ENCODE measurements around the gene SLC22A31.
A peak's percentile ranks its signal among the peaks of the same experiment; 100 is the strongest.

The SLC22A31 gene

DNA sequence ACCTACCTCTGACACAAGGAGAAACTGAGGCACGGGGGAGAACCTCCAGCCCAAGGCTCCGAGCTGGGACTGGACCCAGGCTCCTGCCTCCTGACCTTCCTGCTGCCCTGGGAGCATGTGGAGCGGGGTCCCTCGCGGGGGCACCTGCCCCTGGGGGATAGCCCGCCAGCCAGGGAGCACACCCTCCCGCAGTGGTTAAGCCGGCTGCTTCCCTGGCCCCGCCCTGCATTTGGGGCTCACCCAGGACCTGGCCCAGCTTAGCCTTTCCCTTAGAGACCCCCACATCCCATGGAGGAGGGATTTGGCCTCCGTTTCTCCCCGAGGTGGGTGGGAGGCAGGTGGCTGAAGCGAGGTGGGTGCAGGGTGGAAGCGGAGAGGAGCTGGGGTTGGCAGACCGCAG is 30.6 kb downstream of the SLC22A31 start:
- TF ChIP-seq SIN3A (IDR thresholded peaks at IDR 0.05; ENCODE audit: borderline replicate concordance, insufficient read depth, low read length), result no peak
- TF ChIP-seq TAF1 (IDR thresholded peaks at IDR 0.05; ENCODE audit: borderline replicate concordance, insufficient read depth, low read length), result no peak
- no peak for TF ChIP-seq FOXP2 (optimal IDR thresholded peaks at IDR 0.05; ENCODE audit: borderline replicate concordance, extremely low read depth, extremely low read length, insufficient read depth)

DNA sequence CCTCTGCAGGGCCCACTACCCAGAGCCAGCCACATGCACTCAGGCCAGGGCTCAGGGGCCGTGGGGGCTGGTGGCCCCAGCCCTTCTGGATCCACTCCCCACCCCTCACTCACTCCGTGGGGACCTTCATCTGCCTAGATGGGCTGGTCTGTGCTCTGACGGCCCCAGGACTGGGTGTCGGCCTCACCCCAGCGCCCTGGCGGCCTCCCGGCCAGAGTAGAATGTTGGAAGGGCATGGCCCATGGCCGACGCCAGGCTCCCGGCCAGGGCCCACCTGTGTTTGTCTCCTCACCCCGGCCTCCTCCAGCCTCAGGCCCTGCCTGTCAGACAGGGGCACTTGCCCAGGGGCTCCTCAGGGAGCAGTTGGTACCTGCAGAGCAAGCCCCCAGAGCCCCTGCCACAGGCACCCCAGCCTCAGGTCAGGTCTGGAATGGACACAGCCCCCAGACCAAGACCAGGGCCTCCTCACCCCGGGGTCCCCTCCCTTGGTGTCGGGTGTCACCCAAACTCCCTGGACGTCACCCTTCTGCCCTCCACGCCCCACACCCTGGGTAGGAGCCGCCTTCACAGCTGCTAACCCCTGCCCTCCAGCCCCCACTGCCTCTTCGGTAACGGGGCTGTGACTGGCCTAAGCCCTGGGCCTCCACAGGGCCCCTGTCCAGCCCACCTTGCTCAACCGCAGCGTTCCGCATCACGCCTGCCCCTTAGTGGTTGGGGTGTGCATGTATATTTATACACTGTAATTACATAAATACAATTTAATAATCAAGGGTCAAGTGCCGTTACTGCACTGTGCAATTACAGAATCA is 31.8 kb downstream of the SLC22A31 start:
- TF ChIP-seq TAF1 (IDR thresholded peaks at IDR 0.05; ENCODE audit: borderline replicate concordance, insufficient read depth, low read length) (no peak), FOXP2 (optimal IDR thresholded peaks at IDR 0.05; ENCODE audit: borderline replicate concordance, extremely low read depth, extremely low read length, insufficient read depth) (no peak), POLR2AphosphoS5 (IDR thresholded peaks at IDR 0.05; ENCODE audit: low read depth, low read length) (no peak), SIN3A (IDR thresholded peaks at IDR 0.05; ENCODE audit: borderline replicate concordance, insufficient read depth, low read length) (no peak)
- TF ChIP-seq, protein P1, sequence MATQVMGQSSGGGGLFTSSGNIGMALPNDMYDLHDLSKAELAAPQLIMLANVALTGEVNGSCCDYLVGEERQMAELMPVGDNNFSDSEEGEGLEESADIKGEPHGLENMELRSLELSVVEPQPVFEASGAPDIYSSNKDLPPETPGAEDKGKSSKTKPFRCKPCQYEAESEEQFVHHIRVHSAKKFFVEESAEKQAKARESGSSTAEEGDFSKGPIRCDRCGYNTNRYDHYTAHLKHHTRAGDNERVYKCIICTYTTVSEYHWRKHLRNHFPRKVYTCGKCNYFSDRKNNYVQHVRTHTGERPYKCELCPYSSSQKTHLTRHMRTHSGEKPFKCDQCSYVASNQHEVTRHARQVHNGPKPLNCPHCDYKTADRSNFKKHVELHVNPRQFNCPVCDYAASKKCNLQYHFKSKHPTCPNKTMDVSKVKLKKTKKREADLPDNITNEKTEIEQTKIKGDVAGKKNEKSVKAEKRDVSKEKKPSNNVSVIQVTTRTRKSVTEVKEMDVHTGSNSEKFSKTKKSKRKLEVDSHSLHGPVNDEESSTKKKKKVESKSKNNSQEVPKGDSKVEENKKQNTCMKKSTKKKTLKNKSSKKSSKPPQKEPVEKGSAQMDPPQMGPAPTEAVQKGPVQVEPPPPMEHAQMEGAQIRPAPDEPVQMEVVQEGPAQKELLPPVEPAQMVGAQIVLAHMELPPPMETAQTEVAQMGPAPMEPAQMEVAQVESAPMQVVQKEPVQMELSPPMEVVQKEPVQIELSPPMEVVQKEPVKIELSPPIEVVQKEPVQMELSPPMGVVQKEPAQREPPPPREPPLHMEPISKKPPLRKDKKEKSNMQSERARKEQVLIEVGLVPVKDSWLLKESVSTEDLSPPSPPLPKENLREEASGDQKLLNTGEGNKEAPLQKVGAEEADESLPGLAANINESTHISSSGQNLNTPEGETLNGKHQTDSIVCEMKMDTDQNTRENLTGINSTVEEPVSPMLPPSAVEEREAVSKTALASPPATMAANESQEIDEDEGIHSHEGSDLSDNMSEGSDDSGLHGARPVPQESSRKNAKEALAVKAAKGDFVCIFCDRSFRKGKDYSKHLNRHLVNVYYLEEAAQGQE (IDR thresholded peaks at IDR 0.05; ENCODE audit: insufficient read depth in 1 of 2, low read depth in 2 of 2, low read length in 2 of 2), result no peak

DNA sequence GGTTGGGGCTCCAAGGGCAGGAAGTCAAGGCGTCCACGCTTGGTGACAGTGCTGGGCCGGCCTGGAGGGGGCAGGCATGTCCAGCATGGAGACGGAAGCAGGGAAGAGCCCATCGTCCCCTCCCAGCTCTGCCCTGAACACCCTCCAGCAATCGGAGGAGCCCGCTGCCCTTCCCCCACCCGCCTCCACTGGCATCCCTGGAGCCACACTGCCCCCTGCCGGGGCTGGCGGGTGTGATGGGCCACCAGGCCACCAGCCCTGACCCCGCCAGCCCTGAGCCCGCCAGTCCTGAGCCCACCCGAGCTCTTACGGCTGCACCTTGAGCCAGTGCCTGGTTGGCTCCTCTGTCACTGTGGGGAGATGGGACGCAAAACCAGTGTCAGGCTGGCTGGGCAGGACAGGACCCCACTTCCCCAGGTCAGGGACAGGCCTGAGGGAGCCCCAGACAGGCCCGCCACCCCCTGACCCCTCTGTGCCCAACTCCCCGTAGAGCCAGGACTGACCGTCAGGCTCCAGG is 32.9 kb downstream of the SLC22A31 start:
- no peak for TF ChIP-seq SIN3A (IDR thresholded peaks at IDR 0.05; ENCODE audit: borderline replicate concordance, insufficient read depth, low read length)
- TF ChIP-seq, protein P1 (IDR thresholded peaks at IDR 0.05; ENCODE audit: insufficient read depth in 1 of 2, low read depth in 2 of 2, low read length in 2 of 2), result no peak
- peak; percentile 90 for TF ChIP-seq FOXP2 (optimal IDR thresholded peaks at IDR 0.05; ENCODE audit: borderline replicate concordance, extremely low read depth, extremely low read length, insufficient read depth)
- TF ChIP-seq POLR2AphosphoS5 (IDR thresholded peaks at IDR 0.05; ENCODE audit: low read depth, low read length), result no peak

DNA sequence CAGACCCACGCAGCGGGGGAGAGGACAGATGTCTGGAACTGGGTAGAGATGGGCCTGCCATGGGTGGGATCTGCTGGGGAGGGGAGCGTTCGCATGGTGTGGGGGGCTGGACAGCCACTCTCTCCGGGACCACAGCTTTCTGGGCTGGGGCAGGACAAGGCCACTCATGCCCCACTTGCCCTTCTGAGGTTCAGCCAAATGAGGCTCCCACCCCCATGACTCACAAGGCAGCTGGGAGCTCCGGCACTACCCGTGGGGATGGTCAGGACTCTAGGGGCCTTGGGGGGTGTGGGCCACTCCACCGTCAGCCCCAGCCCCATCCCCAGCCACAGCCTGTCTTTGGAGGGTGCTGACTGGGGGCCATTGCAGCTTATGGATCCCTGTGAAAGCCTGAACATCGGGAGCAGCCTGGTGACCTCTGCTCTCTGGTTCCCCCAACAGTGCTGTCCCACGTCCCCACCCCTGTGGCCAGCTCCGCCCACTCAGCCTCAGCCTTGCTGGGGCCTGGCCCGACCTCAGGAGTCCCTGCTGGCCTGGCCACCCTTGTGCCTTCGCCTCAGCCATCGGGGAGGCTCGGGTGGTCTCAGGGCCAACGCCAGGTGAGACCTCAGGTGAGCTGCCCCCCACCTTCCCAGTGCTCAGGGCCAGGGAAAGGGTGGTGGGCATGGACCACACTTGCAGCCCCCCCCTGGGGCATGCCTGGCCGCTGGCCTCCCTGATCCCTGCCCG is 33.5 kb downstream of the SLC22A31 start:
- TF ChIP-seq POLR2AphosphoS5 (IDR thresholded peaks at IDR 0.05; ENCODE audit: low read depth, low read length) (no peak), SIN3A (IDR thresholded peaks at IDR 0.05; ENCODE audit: borderline replicate concordance, insufficient read depth, low read length) (no peak), TAF1 (IDR thresholded peaks at IDR 0.05; ENCODE audit: borderline replicate concordance, insufficient read depth, low read length) (no peak), FOXP2 (optimal IDR thresholded peaks at IDR 0.05; ENCODE audit: borderline replicate concordance, extremely low read depth, extremely low read length, insufficient read depth) (no peak)
- TF ChIP-seq, protein P1 (IDR thresholded peaks at IDR 0.05; ENCODE audit: insufficient read depth in 1 of 2, low read depth in 2 of 2, low read length in 2 of 2), result no peak

DNA sequence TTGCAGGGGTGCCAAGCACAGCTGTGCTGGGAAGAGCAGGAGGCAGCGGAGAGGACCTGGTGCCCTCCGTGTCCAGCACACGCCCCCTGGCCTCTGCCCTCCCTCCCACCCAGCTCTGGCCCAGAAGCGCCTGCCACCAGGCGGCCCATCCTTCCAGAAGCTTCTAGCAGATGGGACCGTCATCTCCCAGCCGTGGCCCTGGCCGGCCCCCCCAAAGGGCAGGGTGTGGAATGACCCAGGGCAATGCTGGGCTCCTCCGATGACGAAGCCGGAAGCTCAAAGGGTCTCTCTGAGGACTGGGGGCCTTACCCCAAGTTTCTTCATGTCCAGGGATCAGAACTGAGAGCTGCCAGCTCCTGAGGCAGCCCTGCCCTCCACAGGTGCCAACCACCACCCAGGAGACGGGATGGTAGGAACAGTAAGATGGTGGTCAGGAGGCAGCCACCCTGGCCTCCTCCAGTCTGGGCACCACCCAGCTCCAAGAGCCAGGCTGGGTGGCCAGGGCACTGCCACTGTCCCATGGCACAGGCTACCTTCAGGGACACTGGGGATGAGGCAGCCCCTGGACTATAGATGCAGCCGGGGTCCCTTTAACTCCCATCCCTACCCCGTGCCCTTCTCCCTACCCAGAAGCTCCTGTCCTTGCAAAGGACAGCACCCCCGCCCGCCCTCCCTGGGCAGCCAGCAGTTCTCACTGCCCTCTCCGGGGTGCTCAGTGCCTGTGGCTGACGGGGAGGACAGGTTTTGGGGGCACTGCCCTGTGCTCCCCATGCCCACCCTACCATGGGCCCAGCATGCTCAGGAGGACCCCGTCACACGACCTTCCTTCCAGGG is 35.3 kb downstream of the SLC22A31 start:
- TF ChIP-seq TAF1 (IDR thresholded peaks at IDR 0.05; ENCODE audit: borderline replicate concordance, insufficient read depth, low read length) (no peak), POLR2AphosphoS5 (IDR thresholded peaks at IDR 0.05; ENCODE audit: low read depth, low read length) (no peak), FOXP2 (optimal IDR thresholded peaks at IDR 0.05; ENCODE audit: borderline replicate concordance, extremely low read depth, extremely low read length, insufficient read depth) (no peak), SIN3A (IDR thresholded peaks at IDR 0.05; ENCODE audit: borderline replicate concordance, insufficient read depth, low read length) (no peak)
- TF ChIP-seq, protein P1 (IDR thresholded peaks at IDR 0.05; ENCODE audit: insufficient read depth in 1 of 2, low read depth in 2 of 2, low read length in 2 of 2), result no peak

Data from PFSK-1 (cell line).